A549 (cell line): Measurements from ENCODE around the gene SND1. TPM values are rescaled to one million over a fixed set of nuclear protein-coding genes. Genes with fewer than 3 reads are reported as not detected.

Experiments
- ATAC-seq, 2 experiments: fragments of 200-7000 bp in 1 of 2; fragments of >200 bp in 1 of 2; cut with Nextera tagmentation in 1 of 2; cut with Tn5 transposase in 1 of 2; 3 replicates each; pipeline versions ENCODE4 v1.8.0 to v1.9.1; 2018 to 2020; ENCODE audit warnings: mild to moderate bottlenecking in 1 of 2, moderate library complexity in 1 of 2
- CTCF ChIA-PET: fragments of 300-600 bp; sonication (Branson Sonifier 250); formaldehyde crosslinking; extraction: SDS; loops from one replicate; lab custom pipeline; 2021; ENCODE audit warnings: antibody characterized with exemption, inconsistent platforms; lab: Yijun Ruan, JAX
- POLR2A ChIA-PET: fragments of 350-600 bp; formaldehyde crosslinking; extraction: SDS; loops from one replicate; lab custom pipeline; 2021; ENCODE audit warnings: antibody characterized with exemption, inconsistent platforms; lab: Yijun Ruan, JAX
- DNase-seq, 2 experiments: peaks; one replicate each; pipeline versions ENCODE4 v3.0.0 to v3.0.0-alpha.2; 2011 to 2016; ENCODE audit warnings: low read depth in 1 of 2, low spot score in 1 of 2
- FAIRE-seq: peaks from 2 replicates; lab custom pipeline; 2011; peaks lifted over from hg19 to GRCh38; lab: Jason Lieb, UNC
- H3K27ac ChIP-seq, 2 experiments: fragments of >200 bp; sonication (Bioruptor Twin); formaldehyde crosslinking; 3 replicates each; pipeline ENCODE4 v1.5.1; 2016 to 2017
- H3K4me1 ChIP-seq: fragments of >200 bp; sonication (Bioruptor Twin); formaldehyde crosslinking; 3 replicates; pipeline ENCODE4 v1.6.1; 2016
- H3K4me2 ChIP-seq: fragments of >200 bp; sonication (Bioruptor Twin); formaldehyde crosslinking; 3 replicates; pipeline ENCODE4 v1.6.1; 2016
- H3K4me3 ChIP-seq: fragments of >200 bp; sonication (Bioruptor Twin); formaldehyde crosslinking; 3 replicates; pipeline ENCODE4 v1.5.1; 2016
- H3K9me3 ChIP-seq: fragments of >200 bp; sonication (Bioruptor Twin); formaldehyde crosslinking; 3 replicates; pipeline ENCODE4 v1.6.1; 2016
- BCL3 ChIP-seq: fragments of >200 bp; sonication (Bioruptor Twin); formaldehyde crosslinking; IDR thresholded peaks from 3 replicates; pipeline ENCODE4 v1.6.1; 2016
- CBX2 ChIP-seq: fragments of 200-600 bp; sonication (generic); IDR thresholded peaks from 2 replicates; pipeline ENCODE4 v1.6.1; 2016; ENCODE audit warnings: low read depth, mild to moderate bottlenecking, borderline replicate concordance
- CBX8 ChIP-seq: fragments of 200-600 bp; sonication (generic); IDR thresholded peaks from 2 replicates; pipeline ENCODE4 v1.6.1; 2016
- CTCF ChIP-seq: fragments of >200 bp; sonication (Bioruptor Twin); formaldehyde crosslinking; IDR thresholded peaks from 3 replicates; pipeline ENCODE4 v1.5.1; 2016
- EHMT2 ChIP-seq: fragments of 200-600 bp; sonication (generic); IDR thresholded peaks from 2 replicates; pipeline ENCODE4 v1.6.1; 2016; ENCODE audit warnings: antibody characterized with exemption, low read depth, mild to moderate bottlenecking, moderate library complexity
- ELK1 ChIP-seq: fragments of 150-350 bp; IDR thresholded peaks from 2 replicates; pipeline ENCODE4 v1.6.1; 2014; ENCODE audit warnings: low read depth, mild to moderate bottlenecking, low read length
- FOSB ChIP-seq: fragments of 250-450 bp; sonication (Bioruptor Pico); IDR thresholded peaks from 2 replicates; pipeline ENCODE4 v1.5.0; 2020; ENCODE audit warnings: mild to moderate bottlenecking, moderate library complexity
- FOXS1 ChIP-seq: fragments of 250-450 bp; sonication (Bioruptor Pico); IDR thresholded peaks from 2 replicates; pipeline ENCODE4 v1.5.0; 2020; ENCODE audit warnings: mild to moderate bottlenecking, moderate library complexity
- HOXB5 ChIP-seq: fragments of 250-450 bp; sonication (Bioruptor Pico); IDR thresholded peaks from 2 replicates; pipeline ENCODE4 v1.5.0; 2020; ENCODE audit warnings: mild to moderate bottlenecking, moderate library complexity
- KDM5A ChIP-seq: fragments of 200-600 bp; sonication (generic); IDR thresholded peaks from 2 replicates; pipeline ENCODE4 v1.6.1; 2016; ENCODE audit warnings: antibody characterized with exemption, mild to moderate bottlenecking
- RCOR1 ChIP-seq: fragments of 150-350 bp; IDR thresholded peaks from 2 replicates; pipeline ENCODE4 v1.6.1; 2014; ENCODE audit warnings: antibody characterized with exemption, low read length, low read depth
- REST ChIP-seq: fragments of 200-600 bp; sonication (generic); IDR thresholded peaks from 2 replicates; pipeline ENCODE4 v1.6.1; 2016; ENCODE audit warnings: antibody characterized with exemption, mild to moderate bottlenecking, moderate library complexity
- RNF2 ChIP-seq: fragments of 200-600 bp; sonication (generic); IDR thresholded peaks from 2 replicates; pipeline ENCODE4 v1.6.1; 2016; ENCODE audit warnings: low read depth, mild to moderate bottlenecking, antibody characterized with exemption, moderate library complexity, borderline replicate concordance
- TP53 ChIP-seq: fragments of 250-450 bp; sonication (Bioruptor Pico); IDR thresholded peaks from 2 replicates; pipeline ENCODE4 v1.5.0; 2021; ENCODE audit warnings: mild to moderate bottlenecking, moderate library complexity
- ZC3H11A ChIP-seq: fragments of 450-650 bp; IDR thresholded peaks from 2 replicates; pipeline ENCODE4 v1.6.1; 2014; ENCODE audit warnings: antibody characterized with exemption, mild to moderate bottlenecking
- WGBS: methylation state at CpG from one replicate; pipeline ENCODE4 v1.1.6; 2017; ENCODE audit errors: missing lambda C conversion rate; 5-methylcytosine and 5-hydroxymethylcytosine counted together
- polyA plus RNA-seq, 4 experiments: library from polyadenylated mRNA; depleted of rRNA in 3 of 4; stranded (reverse); fragments of >200 nt; fragmentation: RNase III in 1 of 4; extraction: RNeasy Plus Mini Kit Qiagen cat#74134 plus additional on column Dnase treatment in 1 of 4; gene quantifications; 2 replicates in 3 of 4; 3 replicates in 1 of 4; pipeline ENCODE4 v1.2.3, GENCODE V29; 2011 to 2017

Gene SND1
- polyA plus RNA-seq, 2 of the 4 experiments (the other 2 are of a cell fraction): 102 to 138 TPM

- TF ChIP-seq ZC3H11A (no peak), BCL3 (no peak), TP53 (CRISPR knock-in tag) (no peak), CBX2 (no peak)
Observed at GRCh38 chr7:128066858-128067257, 414.9 kb downstream of the SND1 start (continued).

GRCh38 chr7:128067983-128068382 lies 416.0 kb downstream of the SND1 start:
- Histone ChIP-seq H3K4me1 (no peaks in the 10 kb centered on the region), H3K4me3 (no peak overlapping the region), H3K9me3 (no peaks in the 10 kb centered on the region), H3K27ac (no peak overlapping the region), H3K4me2 (no peak overlapping the region)
- ChIA-PET POLR2A (no interaction called here), CTCF (interaction anchor here (0.8 to 1.3 kb wide), 2 partner anchors 9 to 10 kb away, joined by 3 read pairs; no protein-coding TSS in a partner anchor)
- TF ChIP-seq KDM5A: no peak
- TF ChIP-seq CTCF: no peak
- ATAC-seq (no peak), FAIRE-seq (no peak), DNase-seq (no peak)
- 86% methylated on average over 5 of the region's 5 CpGs for WGBS

- CTCF ChIA-PET: interaction anchor here (0.8 to 1.3 kb wide), 2 partner anchors 8 to 9 kb away, joined by 3 read pairs; no protein-coding TSS in a partner anchor
- ATAC-seq (no peak), DNase-seq (no peak), FAIRE-seq (no peak)
- POLR2A ChIA-PET: no interaction called here
- H3K4me1 ChIP-seq: no peaks in the 10 kb centered on the region
- H3K4me2 ChIP-seq: no peak overlapping the region
- 97% methylated on average over 8 of the region's 8 CpGs for WGBS
- H3K4me3 ChIP-seq: no peak overlapping the region
- TF ChIP-seq FOSB: no peak
- no peak for TF ChIP-seq RCOR1
- TF ChIP-seq RNF2: no peak
- no peak for TF ChIP-seq REST
- no peak for TF ChIP-seq TP53 (CRISPR knock-in tag)
- TF ChIP-seq ELK1: no peak
- TF ChIP-seq FOXS1: no peak
- no peak for TF ChIP-seq KDM5A
- no peak for TF ChIP-seq EHMT2
- TF ChIP-seq HOXB5 (CRISPR knock-in tag): no peak
- TF ChIP-seq CBX8: no peak
- no peak overlapping the region for H3K27ac ChIP-seq
- H3K9me3 ChIP-seq: no peaks in the 10 kb centered on the region
Observed at GRCh38 chr7:128068785-128069184, 416.8 kb downstream of the SND1 start.
